Right atrium auricular region (tissue), 2 donors: ENCODE data around the gene PLD3. TPM values are rescaled to one million over a fixed set of nuclear protein-coding genes. Genes with fewer than 3 reads are reported as not detected.
"Not testable (repeated sequence)": the region's sequence is repeated elsewhere in the genome, so short reads cannot be mapped to it uniquely, and the experiment has no call there.

Experiments used
- DNase-seq: peaks from one replicate; pipeline ENCODE4 v3.0.0-alpha.2; 2019; ENCODE audit warnings: low spot score
- H3K27ac ChIP-seq, 2 donors: fragments of 200-600 bp; sonication (generic); 1 replicate in 1 of 2; 2 replicates in 1 of 2; pipeline ENCODE4 v1.5.1; 2016 to 2019
- H3K27me3 ChIP-seq, 2 donors: fragments of 200-600 bp; sonication (generic); one replicate each; pipeline versions ENCODE4 v1.5.1 to v1.6.0; 2017 to 2019
- H3K36me3 ChIP-seq: fragments of 200-600 bp; sonication (generic); one replicate; pipeline ENCODE4 v1.5.1; 2016
- H3K4me1 ChIP-seq, 2 donors: fragments of 200-600 bp; sonication (generic); one replicate each; pipeline versions ENCODE4 v1.5.1 to v1.6.0; 2017 to 2019
- H3K4me3 ChIP-seq, 2 donors: fragments of 200-600 bp; sonication (generic); 1 replicate in 1 of 2; 2 replicates in 1 of 2; pipeline ENCODE4 v1.5.1; 2017 to 2019; ENCODE audit warnings: mild to moderate bottlenecking in 1 of 2, moderate library complexity in 1 of 2
- H3K9me3 ChIP-seq, 2 donors: fragments of 200-600 bp; sonication (generic); one replicate each; pipeline ENCODE4 v1.5.1; 2019
- total RNA-seq, 2 donors: library from RNA; depleted of rRNA; stranded (reverse); fragments of >200 nt; gene quantifications; one replicate each; pipeline ENCODE4 v1.1.0, GENCODE V29; 2016
- TF ChIP-seq, protein P1 (sequence below), 2 donors: fragments of 200-600 bp; sonication (generic); IDR thresholded peaks; one replicate each; pipeline ENCODE4 v1.5.1; 2019; ENCODE audit warnings: antibody characterized with exemption in 2 of 2

The PLD3 gene
- total RNA-seq, 2 donors from 2014 or later = 273 to 315 TPM

DNA sequence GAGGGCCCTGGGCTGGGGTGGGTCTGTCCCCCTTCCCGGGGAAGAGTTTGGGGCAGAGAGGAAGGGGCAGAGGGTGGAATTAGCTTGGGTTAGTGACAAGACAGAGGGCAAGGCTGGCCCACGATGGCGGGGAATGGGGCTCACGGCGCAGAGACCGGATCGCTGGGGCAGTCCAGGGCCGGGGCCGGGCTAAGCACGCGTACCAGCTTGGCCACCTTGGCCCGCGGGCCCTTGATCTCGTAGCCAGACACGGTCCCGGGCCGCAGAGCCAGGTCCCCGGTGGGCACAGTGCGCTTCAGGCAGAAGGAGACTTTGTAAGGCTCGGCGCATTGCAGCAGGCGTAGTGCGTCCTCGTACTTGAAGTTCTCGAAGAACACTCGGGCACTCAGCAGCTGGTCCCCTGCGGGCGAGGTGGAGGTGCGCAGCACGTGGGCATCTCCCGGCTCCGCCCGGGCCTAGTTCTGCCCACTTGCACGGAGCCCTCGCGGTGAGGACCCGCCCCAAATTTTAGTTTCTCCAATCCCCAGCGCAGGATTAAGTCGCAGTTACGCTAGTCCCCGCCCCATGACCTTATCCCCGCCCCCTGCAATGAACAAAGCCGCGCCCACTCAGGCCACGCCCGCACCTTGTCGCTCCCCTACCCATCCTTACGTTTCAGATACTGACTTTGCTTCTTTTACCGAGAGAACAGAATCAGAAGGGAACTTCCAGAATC is 50.1 kb downstream of the PLD3 start:
- DNase-seq = no peak
- Histone ChIP-seq H3K36me3 (no peaks in the 10 kb centered on the region), H3K27me3 (no peaks in the 10 kb centered on the region), H3K27ac (no peak overlapping the region), H3K9me3 (no peaks in the 10 kb centered on the region), H3K4me3 (peak overlapping the region in 1 of 2 donors; percentile 11), H3K4me1 (peaks cover 0 to 13% of the 10 kb centered on the region in 2 donors)
- TF ChIP-seq, protein P1, sequence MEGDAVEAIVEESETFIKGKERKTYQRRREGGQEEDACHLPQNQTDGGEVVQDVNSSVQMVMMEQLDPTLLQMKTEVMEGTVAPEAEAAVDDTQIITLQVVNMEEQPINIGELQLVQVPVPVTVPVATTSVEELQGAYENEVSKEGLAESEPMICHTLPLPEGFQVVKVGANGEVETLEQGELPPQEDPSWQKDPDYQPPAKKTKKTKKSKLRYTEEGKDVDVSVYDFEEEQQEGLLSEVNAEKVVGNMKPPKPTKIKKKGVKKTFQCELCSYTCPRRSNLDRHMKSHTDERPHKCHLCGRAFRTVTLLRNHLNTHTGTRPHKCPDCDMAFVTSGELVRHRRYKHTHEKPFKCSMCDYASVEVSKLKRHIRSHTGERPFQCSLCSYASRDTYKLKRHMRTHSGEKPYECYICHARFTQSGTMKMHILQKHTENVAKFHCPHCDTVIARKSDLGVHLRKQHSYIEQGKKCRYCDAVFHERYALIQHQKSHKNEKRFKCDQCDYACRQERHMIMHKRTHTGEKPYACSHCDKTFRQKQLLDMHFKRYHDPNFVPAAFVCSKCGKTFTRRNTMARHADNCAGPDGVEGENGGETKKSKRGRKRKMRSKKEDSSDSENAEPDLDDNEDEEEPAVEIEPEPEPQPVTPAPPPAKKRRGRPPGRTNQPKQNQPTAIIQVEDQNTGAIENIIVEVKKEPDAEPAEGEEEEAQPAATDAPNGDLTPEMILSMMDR (IDR thresholded peaks at IDR 0.05) = no peak

GRCh38 chr19:40400559-40400958 is 52.1 kb downstream of the PLD3 start:
- no peak for DNase-seq
- peaks cover 0 to 17% of the 10 kb centered on the region in 2 donors for H3K4me1 ChIP-seq
- no peak overlapping the region for H3K27ac ChIP-seq
- no peaks in the 10 kb centered on the region for H3K9me3 ChIP-seq
- no peaks in the 10 kb centered on the region for H3K36me3 ChIP-seq
- TF ChIP-seq, protein P1 (IDR thresholded peaks at IDR 0.05) = no peak
- no peaks in the 10 kb centered on the region for H3K27me3 ChIP-seq
- H3K4me3 ChIP-seq = no peak overlapping the region

DNA sequence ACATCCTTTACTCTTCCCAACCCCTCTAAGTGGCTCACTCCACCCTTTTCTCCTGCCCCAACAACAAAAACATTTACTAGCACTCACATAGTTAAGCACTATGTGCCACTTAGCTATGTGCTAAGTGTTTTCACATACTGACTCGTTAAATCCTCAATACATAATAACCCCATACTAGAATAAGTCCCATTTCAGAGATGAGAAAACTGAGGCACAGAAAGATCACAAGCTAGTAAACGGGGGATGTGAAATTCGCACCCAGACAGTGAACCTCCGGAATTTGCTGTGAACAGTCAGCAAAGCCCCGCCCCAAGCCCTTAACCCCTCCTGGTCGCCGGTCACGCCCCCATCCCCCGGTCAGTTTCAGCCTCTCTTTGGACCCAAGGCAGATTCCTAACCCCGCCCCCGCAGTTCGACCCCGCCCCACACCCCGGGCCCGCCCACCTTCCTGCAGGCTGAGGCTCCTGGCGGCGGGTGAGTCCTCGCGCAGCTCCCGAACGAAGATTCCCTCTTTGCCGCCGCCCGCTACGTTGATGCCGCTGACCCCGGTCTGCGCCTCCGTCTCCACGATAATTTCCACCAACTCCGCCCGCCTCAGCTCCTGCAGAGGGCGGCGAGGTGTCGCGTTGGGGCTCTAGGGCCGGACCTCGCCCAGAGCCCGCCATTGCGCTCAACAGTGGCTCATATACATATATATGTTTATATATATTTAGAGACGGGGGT is 54.9 kb downstream of the PLD3 start:
- H3K4me3 ChIP-seq = peak overlapping the region; percentile 49 to 65
- peaks cover 0 to 24% of the 10 kb centered on the region in 2 donors for H3K4me1 ChIP-seq

GRCh38 chr19:40407714-40408597 is 59.5 kb downstream of the PLD3 start:
- peaks cover 0 to 44% of the 10 kb centered on the region in 2 donors for H3K4me1 ChIP-seq
- TF ChIP-seq, protein P1 (IDR thresholded peaks at IDR 0.05) = no peak
- no peak for DNase-seq

More for the DNA sequence above, 54.9 kb downstream of the PLD3 start:
- peak; percentile 91 for DNase-seq
- no peaks in the 10 kb centered on the region for H3K27me3 ChIP-seq
- no peaks in the 10 kb centered on the region for H3K36me3 ChIP-seq
- peak overlapping the region; percentile 88 to 90 for H3K27ac ChIP-seq
- H3K9me3 ChIP-seq = no peaks in the 10 kb centered on the region
- TF ChIP-seq, protein P1 (IDR thresholded peaks at IDR 0.05) = no peak

GRCh38 chr19:40408598-40408925 is 60.1 kb downstream of the PLD3 start:
- not testable (repeated sequence) for H3K27ac ChIP-seq, H3K9me3 ChIP-seq, H3K36me3 ChIP-seq, H3K4me3 ChIP-seq, DNase-seq, H3K27me3 ChIP-seq
- H3K4me1 ChIP-seq = peaks cover 0 to 44% of the 10 kb centered on the region in 2 donors

More at GRCh38 chr19:40407714-40408597, 59.5 kb downstream of the PLD3 start:
- Histone ChIP-seq H3K9me3 (no peaks in the 10 kb centered on the region), H3K4me3 (no peak overlapping the region), H3K36me3 (no peaks in the 10 kb centered on the region), H3K27ac (no peak overlapping the region), H3K27me3 (no peaks in the 10 kb centered on the region)

DNA sequence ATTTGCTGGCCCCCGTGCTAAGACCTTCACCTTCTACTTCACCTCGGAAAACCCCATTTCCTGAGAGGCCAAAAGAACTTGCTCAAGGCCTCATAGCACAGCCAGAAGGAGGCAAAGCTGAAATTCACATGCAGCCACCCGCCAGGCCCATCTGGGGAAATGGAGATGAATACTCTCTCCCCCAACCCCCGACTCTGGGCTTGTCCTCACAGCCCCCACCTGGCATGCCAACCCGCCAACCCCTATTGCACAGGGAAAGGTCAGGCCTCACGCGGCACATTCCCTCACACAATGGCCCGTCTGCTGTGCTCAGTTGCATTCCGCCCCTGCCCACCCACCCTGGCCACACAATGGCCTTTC is 61.5 kb downstream of the PLD3 start:
- no peaks in the 10 kb centered on the region for H3K9me3 ChIP-seq
- no peaks in the 10 kb centered on the region for H3K27me3 ChIP-seq
- no peak for DNase-seq
- no peak overlapping the region for H3K4me3 ChIP-seq
- peak overlapping the region; percentile 82 to 89 for H3K27ac ChIP-seq
- peaks cover 0 to 49% of the 10 kb centered on the region in 2 donors for H3K4me1 ChIP-seq
- TF ChIP-seq, protein P1 (IDR thresholded peaks at IDR 0.05) = no peak
- no peaks in the 10 kb centered on the region for H3K36me3 ChIP-seq
